Measurements from ENCODE around the gene OMP.
A peak's percentile ranks its signal among the peaks of the same experiment; 100 is the strongest.

OMP gene

DNA sequence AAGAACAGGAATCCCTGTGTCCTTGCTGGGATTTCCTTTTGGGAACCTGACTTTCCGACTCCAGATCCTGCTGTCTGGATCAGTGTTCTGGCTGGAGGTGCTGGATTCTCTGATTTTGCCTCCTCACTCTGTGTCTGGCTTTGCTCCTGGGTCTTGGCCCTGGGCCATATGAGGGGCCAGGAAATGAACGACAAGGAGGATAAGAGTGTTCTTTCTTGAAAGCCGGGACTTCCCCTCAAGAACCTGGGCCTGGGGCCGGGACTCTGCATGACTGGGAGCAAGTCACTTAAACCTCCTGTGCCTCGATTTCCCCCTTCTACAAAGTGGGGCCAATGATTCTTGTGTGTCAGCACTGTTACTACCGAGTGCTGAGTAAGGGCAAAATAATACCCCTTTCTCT is 22.6 kb downstream of the OMP start:
- Histone ChIP-seq H3K36me3 (ENCODE audit: control insufficient read depth in 2 of 2, insufficient read depth in 2 of 2, low read length in 2 of 2) (peaks cover 2 to 16% of the 10 kb centered on the region in 2 donors), H3K9ac (ENCODE audit: low read length in 2 of 2) (no peak overlapping the region), H3K4me1 (ENCODE audit: control insufficient read depth, insufficient read depth, low read length) (peaks cover 18% of the 10 kb centered on the region), H3K27me3 (ENCODE audit: control insufficient read depth in 1 of 2, insufficient read depth in 2 of 2, low read length in 2 of 2) (peaks cover 0 to 7% of the 10 kb centered on the region in 2 donors), H3K9me3 (ENCODE audit: control insufficient read depth in 2 of 2, low read length in 2 of 2) (no peaks in the 10 kb centered on the region), H3K27ac (ENCODE audit: low read length) (no peak overlapping the region), H3K4me3 (ENCODE audit: low read length in 2 of 2) (no peak overlapping the region)

DNA sequence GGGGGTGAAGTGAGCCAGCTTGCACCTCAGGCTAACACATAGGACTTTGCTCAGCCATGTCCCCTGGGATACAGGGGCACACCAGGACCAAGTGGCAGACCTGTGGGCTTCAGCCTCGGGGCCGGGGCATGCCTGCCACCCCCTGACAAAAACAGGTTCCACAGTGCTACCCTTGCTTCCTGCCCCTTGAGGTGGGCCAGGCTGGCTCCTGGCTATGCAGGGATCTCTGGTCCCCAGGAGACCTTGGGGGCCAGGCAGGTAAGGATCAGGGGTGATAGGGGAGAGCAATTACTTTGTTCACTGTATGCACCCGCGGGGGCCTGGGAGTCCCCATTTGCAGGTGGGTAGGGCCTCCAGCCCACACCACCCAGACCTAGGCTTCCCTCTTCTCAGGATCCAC is 23.1 kb downstream of the OMP start:
- H3K36me3 ChIP-seq (ENCODE audit: control insufficient read depth in 2 of 2, insufficient read depth in 2 of 2, low read length in 2 of 2), result peaks cover 2 to 14% of the 10 kb centered on the region in 2 donors
- H3K27me3 ChIP-seq (ENCODE audit: control insufficient read depth in 1 of 2, insufficient read depth in 2 of 2, low read length in 2 of 2), result peaks cover 0 to 7% of the 10 kb centered on the region in 2 donors
- H3K27ac ChIP-seq (ENCODE audit: low read length), result no peak overlapping the region
- H3K9me3 ChIP-seq (ENCODE audit: control insufficient read depth in 2 of 2, low read length in 2 of 2), result no peaks in the 10 kb centered on the region
- H3K4me1 ChIP-seq (ENCODE audit: control insufficient read depth, insufficient read depth, low read length), result peaks cover 18% of the 10 kb centered on the region
- no peak overlapping the region for H3K4me3 ChIP-seq (ENCODE audit: low read length in 2 of 2)
- no peak overlapping the region for H3K9ac ChIP-seq (ENCODE audit: low read length in 2 of 2)

DNA sequence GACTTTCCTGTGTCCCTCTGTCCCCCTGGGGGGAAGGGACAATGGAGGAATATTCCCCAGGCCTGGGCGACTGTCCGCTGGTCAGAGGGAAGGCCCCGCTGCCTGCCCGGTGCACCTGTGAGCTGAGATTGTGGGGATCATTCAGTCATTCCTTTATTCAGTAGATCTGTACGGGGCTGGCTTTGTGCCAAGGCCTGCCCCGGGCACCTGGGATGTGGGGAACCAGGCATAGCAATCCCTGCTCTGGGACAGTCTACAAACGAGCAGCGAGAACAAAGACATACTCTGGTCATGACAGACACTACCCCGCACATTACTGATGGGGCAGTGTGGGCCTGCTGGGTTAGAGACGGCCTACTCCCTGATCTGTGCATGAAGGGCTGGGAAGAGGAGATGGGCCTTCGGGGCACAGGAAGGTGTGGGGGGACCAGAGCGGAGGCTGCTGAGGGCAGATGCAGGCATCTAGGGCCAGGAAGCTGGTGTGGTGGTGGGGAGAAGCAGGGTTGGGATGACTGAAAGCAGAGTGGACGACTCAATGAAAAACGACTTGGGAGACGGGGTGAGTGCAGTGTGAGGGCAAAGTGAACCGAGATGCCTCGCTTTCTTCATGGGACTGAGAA is 23.6 kb downstream of the OMP start:
- no peak overlapping the region for H3K4me3 ChIP-seq (ENCODE audit: low read length in 2 of 2)
- no peak overlapping the region for H3K9ac ChIP-seq (ENCODE audit: low read length in 2 of 2)
- no peak overlapping the region for H3K27ac ChIP-seq (ENCODE audit: low read length)
- H3K27me3 ChIP-seq (ENCODE audit: control insufficient read depth in 1 of 2, insufficient read depth in 2 of 2, low read length in 2 of 2), result peaks cover 0 to 7% of the 10 kb centered on the region in 2 donors
- no peaks in the 10 kb centered on the region for H3K9me3 ChIP-seq (ENCODE audit: control insufficient read depth in 2 of 2, low read length in 2 of 2)
- peaks cover 23% of the 10 kb centered on the region for H3K4me1 ChIP-seq (ENCODE audit: control insufficient read depth, insufficient read depth, low read length)
- peaks cover 0 to 8% of the 10 kb centered on the region in 2 donors for H3K36me3 ChIP-seq (ENCODE audit: control insufficient read depth in 2 of 2, insufficient read depth in 2 of 2, low read length in 2 of 2)

DNA sequence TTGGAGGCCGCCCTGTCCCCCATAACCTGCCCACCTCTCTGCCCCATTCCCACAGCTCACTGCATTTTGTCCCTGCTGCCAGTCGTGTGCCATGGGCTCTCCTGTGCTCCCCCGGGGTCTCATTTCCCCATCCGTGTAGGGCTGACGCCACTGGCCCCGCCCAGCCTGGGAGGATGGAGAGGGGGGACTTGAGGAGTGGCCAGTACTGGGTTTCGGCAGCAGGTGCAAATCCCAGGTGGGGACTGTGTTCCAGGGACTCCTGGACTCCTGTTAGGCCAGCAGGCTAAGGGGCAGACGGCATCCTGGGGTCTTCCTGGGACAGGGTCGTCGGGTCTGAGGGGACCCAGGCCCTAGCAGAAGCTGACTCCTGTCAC is 24.2 kb downstream of the OMP start:
- Histone ChIP-seq H3K36me3 (ENCODE audit: control insufficient read depth in 2 of 2, insufficient read depth in 2 of 2, low read length in 2 of 2) (peaks cover 0 to 6% of the 10 kb centered on the region in 2 donors), H3K9ac (ENCODE audit: low read length in 2 of 2) (peak overlapping the region in 1 of 2 donors; percentile 62), H3K27ac (ENCODE audit: low read length) (no peak overlapping the region), H3K9me3 (ENCODE audit: control insufficient read depth in 2 of 2, low read length in 2 of 2) (no peaks in the 10 kb centered on the region), H3K4me3 (ENCODE audit: low read length in 2 of 2) (peak overlapping the region; percentile 55 to 76), H3K27me3 (ENCODE audit: control insufficient read depth in 1 of 2, insufficient read depth in 2 of 2, low read length in 2 of 2) (peaks cover 0 to 7% of the 10 kb centered on the region in 2 donors), H3K4me1 (ENCODE audit: control insufficient read depth, insufficient read depth, low read length) (peaks cover 23% of the 10 kb centered on the region)

DNA sequence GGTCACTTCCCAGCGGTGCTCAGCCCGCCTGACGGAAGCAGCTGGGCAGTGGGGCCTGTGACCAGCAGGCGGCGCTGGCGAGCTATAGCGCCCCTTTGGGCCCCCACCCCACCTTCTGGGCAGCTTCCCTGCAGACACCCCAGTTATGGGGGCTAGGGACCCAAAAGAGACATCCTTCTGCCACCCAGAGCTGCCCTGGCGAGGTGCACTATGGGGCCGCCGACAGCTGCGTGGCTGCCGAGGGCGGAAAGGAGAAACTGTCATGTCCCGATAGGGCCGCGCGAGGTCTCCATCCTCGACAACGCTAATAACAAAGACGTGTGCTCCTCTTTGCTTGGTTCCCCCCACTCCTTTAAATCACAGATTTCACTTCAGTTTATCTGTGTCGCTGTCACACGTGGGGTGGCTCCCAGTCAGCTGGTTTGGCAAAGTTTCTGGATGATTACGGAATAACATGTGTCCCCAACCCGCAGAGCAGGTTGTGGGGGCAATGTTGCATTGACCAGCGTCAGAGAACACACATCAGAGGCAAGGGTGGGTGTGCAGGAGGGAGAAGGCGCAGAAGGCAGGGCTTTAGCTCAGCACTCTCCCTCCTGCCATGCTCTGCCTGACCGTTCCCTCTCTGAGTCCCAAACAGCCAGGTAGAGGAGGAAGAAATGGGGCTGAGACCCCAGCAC is 24.7 kb downstream of the OMP start:
- H3K27me3 ChIP-seq (ENCODE audit: control insufficient read depth in 1 of 2, insufficient read depth in 2 of 2, low read length in 2 of 2), result peaks cover 0 to 7% of the 10 kb centered on the region in 2 donors
- no peak overlapping the region for H3K27ac ChIP-seq (ENCODE audit: low read length)
- no peaks in the 10 kb centered on the region for H3K9me3 ChIP-seq (ENCODE audit: control insufficient read depth in 2 of 2, low read length in 2 of 2)
- peak overlapping the region; percentile 55 to 76 for H3K4me3 ChIP-seq (ENCODE audit: low read length in 2 of 2)
- H3K36me3 ChIP-seq (ENCODE audit: control insufficient read depth in 2 of 2, insufficient read depth in 2 of 2, low read length in 2 of 2), result peaks cover 0 to 6% of the 10 kb centered on the region in 2 donors
- peaks cover 23% of the 10 kb centered on the region for H3K4me1 ChIP-seq (ENCODE audit: control insufficient read depth, insufficient read depth, low read length)
- H3K9ac ChIP-seq (ENCODE audit: low read length in 2 of 2), result peak overlapping the region; percentile 10 to 62

DNA sequence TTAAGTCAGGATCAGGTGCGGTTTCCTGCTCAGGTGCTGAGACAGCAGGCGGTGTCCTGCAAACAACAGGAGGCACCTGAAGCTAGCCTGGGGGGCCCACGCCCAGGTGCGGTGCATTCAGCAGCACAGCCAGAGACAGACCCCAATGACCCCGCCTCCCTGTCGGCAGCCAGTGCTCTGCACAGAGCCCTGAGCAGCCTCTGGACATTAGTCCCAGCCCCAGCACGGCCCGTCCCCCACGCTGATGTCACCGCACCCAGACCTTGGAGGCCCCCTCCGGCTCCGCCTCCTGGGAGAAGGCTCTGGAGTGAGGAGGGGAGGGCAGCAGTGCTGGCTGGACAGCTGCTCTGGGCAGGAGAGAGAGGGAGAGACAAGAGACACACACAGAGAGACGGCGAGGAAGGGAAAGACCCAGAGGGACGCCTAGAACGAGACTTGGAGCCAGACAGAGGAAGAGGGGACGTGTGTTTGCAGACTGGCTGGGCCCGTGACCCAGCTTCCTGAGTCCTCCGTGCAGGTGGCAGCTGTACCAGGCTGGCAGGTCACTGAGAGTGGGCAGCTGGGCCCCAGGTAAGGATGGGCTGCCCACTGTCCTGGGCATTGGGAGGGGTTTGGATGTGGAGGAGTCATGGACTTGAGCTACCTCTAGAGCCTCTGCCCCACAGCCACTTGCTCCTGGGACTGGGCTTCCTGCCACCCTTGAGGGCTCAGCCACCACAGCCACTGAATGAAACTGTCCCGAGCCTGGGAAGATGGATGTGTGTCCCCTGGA is 25.5 kb downstream of the OMP start, which contains the start of gene MYO7A:
TSS of gene MYO7A (plus strand) at position 327 of the 772 bp plus-strand sequence. CDS start 2,389 bp downstream, outside the sequence.
- H3K4me3 ChIP-seq (ENCODE audit: low read length in 2 of 2), result peak within 1 kb of the TSS; percentile 55 to 76
- H3K27ac ChIP-seq (ENCODE audit: low read length), result no peak within 1 kb of the TSS

DNA sequence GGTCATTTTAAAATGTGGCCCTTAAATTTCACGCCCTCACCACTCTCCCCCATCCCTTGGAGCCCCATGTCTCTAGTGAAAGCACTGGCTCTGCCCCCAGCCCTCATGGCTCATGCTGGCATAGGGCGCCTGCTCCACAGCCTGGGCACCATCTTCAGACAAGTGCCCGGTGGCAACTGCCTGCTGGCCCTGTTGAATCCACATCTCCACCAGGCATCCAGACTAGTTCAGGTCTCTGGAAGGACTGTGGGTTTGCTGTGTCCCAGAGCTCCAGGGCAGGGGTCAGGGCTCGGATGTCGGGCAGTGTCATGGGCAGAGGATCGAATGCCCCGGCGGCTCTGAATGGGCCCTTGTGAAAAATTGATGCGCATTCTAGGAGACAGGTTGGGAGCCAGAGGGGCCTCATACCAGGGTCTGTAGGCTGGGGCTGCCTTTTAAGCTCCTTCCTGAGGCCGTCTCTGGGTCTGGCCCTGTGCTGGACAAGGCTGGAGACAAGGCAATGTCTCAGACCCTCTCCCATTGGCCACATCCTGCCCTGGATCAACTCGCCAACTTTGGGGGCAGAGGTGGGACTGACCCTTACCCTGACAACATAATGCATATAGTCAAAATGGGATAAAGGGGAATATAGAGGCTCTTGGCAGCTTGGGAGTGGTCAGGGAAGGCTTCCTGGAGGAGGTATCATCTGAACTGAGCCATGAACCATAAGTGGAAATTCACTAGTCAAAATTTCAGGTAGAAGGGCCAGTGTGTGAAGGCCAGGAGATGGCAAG is 26.6 kb downstream of the OMP start:
- Histone ChIP-seq H3K27me3 (ENCODE audit: control insufficient read depth in 1 of 2, insufficient read depth in 2 of 2, low read length in 2 of 2) (peaks cover 0 to 7% of the 10 kb centered on the region in 2 donors), H3K4me3 (ENCODE audit: low read length in 2 of 2) (no peak overlapping the region), H3K27ac (ENCODE audit: low read length) (no peak overlapping the region), H3K9ac (ENCODE audit: low read length in 2 of 2) (no peak overlapping the region), H3K36me3 (ENCODE audit: control insufficient read depth in 2 of 2, insufficient read depth in 2 of 2, low read length in 2 of 2) (no peaks in the 10 kb centered on the region), H3K4me1 (ENCODE audit: control insufficient read depth, insufficient read depth, low read length) (peaks cover 23% of the 10 kb centered on the region), H3K9me3 (ENCODE audit: control insufficient read depth in 2 of 2, low read length in 2 of 2) (no peaks in the 10 kb centered on the region)

More for the DNA sequence above, 25.5 kb downstream of the OMP start, which contains the start of gene MYO7A:
- Histone ChIP-seq H3K9ac (ENCODE audit: low read length in 2 of 2) (peak within 1 kb of the TSS; percentile 10 to 62), H3K4me1 (ENCODE audit: control insufficient read depth, insufficient read depth, low read length) (peaks cover 23% of the 10 kb centered on the region), H3K36me3 (ENCODE audit: control insufficient read depth in 2 of 2, insufficient read depth in 2 of 2, low read length in 2 of 2) (peaks cover 0 to 6% of the 10 kb centered on the region in 2 donors), H3K27me3 (ENCODE audit: control insufficient read depth in 1 of 2, insufficient read depth in 2 of 2, low read length in 2 of 2) (peaks cover 0 to 7% of the 10 kb centered on the region in 2 donors), H3K9me3 (ENCODE audit: control insufficient read depth in 2 of 2, low read length in 2 of 2) (no peaks in the 10 kb centered on the region)

DNA sequence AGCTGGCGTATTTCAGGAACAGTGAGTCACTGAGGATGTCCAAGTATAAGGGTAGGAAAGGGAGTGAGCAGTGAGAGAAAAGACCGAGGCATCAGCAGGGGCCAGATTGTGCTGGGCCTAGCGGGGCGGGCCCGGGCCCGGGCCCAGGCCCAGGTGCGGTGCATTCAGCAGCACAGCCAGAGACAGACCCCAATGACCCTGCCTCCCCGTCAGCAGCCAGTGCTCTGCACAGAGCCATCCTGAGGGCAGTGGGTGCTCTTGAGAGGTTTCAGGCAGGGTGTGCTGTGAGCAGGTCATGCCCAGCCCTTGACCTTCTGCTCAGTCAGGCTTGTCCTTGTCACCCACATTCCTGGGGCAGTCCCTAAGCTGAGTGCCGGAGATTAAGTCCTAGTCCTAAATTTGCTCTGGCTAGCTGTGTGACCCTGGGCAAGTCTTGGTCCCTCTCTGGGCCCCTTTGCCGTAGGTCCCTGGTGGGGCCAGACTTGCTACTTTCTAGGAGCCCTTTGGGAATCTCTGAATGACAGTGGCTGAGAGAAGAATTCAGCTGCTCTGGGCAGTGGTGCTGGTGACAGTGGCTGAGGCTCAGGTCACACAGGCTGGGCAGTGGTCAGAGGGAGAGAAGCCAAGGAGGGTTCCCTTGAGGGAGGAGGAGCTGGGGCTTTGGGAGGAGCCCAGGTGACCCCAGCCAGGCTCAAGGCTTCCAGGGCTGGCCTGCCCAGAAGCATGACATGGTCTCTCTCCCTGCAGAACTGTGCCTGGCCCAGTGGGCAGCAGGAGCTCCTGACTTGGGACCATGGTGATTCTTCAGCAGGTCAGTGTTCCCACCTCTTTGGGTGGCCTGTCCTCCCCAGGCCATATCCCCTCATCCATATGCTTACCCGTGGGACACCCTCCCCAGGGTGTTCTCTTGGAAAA is 27.5 kb downstream of the OMP start:
- Histone ChIP-seq H3K4me1 (ENCODE audit: control insufficient read depth, insufficient read depth, low read length) (peaks cover 23% of the 10 kb centered on the region), H3K36me3 (ENCODE audit: control insufficient read depth in 2 of 2, insufficient read depth in 2 of 2, low read length in 2 of 2) (no peaks in the 10 kb centered on the region), H3K4me3 (ENCODE audit: low read length in 2 of 2) (no peak overlapping the region), H3K27ac (ENCODE audit: low read length) (no peak overlapping the region), H3K9ac (ENCODE audit: low read length in 2 of 2) (no peak overlapping the region), H3K27me3 (ENCODE audit: control insufficient read depth in 1 of 2, insufficient read depth in 2 of 2, low read length in 2 of 2) (peaks cover 0 to 7% of the 10 kb centered on the region in 2 donors), H3K9me3 (ENCODE audit: control insufficient read depth in 2 of 2, low read length in 2 of 2) (no peaks in the 10 kb centered on the region)

DNA sequence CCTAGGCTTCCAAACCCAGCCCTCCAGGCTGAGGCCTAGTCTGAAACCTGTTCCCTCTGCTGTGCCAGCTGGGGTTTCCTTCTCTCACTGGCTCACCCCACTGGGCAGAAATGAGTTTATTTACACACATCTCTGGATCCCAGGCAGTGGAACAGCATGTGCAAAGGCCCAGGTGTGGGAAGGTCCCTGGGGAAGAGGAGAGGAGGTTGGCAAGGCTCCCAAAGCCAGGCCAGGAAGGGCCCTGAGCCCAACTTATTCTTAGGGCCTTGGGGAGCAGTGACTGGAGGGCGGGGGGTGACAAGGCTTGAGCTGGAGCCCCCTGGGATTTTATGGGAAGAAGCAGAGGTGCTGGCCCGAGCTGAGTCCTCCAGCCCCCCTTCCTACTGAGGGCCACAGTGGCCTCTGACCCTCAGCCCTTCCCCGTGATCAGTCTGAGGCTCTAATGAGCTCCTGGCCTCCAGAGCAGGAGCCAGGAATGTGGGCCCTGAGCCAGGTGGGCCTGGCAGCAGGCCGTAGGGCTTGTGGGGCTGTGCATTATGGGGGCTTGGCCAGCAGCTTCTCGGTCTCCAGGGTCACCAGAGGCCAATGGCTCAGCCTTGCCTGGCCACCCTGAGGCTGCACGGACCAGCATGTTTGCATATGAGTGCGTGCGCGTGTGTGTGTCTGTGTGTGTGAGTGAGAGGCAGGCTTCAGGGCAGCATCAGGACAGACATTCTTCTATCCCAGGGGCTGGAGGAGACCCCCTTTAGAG is 28.3 kb downstream of the OMP start:
- H3K9me3 ChIP-seq (ENCODE audit: control insufficient read depth in 2 of 2, low read length in 2 of 2), result no peaks in the 10 kb centered on the region
- H3K4me1 ChIP-seq (ENCODE audit: control insufficient read depth, insufficient read depth, low read length), result peaks cover 23% of the 10 kb centered on the region
- peaks cover 0 to 7% of the 10 kb centered on the region in 2 donors for H3K27me3 ChIP-seq (ENCODE audit: control insufficient read depth in 1 of 2, insufficient read depth in 2 of 2, low read length in 2 of 2)
- no peaks in the 10 kb centered on the region for H3K36me3 ChIP-seq (ENCODE audit: control insufficient read depth in 2 of 2, insufficient read depth in 2 of 2, low read length in 2 of 2)
- no peak overlapping the region for H3K9ac ChIP-seq (ENCODE audit: low read length in 2 of 2)
- H3K4me3 ChIP-seq (ENCODE audit: low read length in 2 of 2), result no peak overlapping the region
- no peak overlapping the region for H3K27ac ChIP-seq (ENCODE audit: low read length)

Data from stomach smooth muscle (tissue), 2 donors.